Small intestine (tissue), 7 donors: ENCODE results near the gene FBXW11. TPM values are rescaled to one million over a fixed set of nuclear protein-coding genes. Genes with fewer than 3 reads are reported as not detected.

Experiments
- DNase-seq, 2 donors: peaks; one replicate each; pipeline versions ENCODE4 v3.0.0 to v3.0.0-alpha.2; 2013
- FAIRE-seq: peaks from 2 replicates; lab custom pipeline; 2012; peaks lifted over from hg19 to GRCh38; lab: Jason Lieb, UNC
- H3K27ac ChIP-seq, 3 donors: one replicate each; pipeline ENCODE4 v1.5.1; 2013; ENCODE audit warnings: low read length in 2 of 3, mild to moderate bottlenecking in 2 of 3, control low read depth in 1 of 3, inconsistent platforms in 1 of 3, low read depth in 1 of 3, moderate library complexity in 1 of 3
- H3K27me3 ChIP-seq, 3 donors: one replicate each; pipeline ENCODE4 v1.6.1; 2013; ENCODE audit warnings: low read length in 3 of 3, inconsistent platforms in 1 of 3; ENCODE audit not compliant: control insufficient read depth in 3 of 3, insufficient read depth in 3 of 3
- H3K36me3 ChIP-seq, 3 donors: one replicate each; pipeline ENCODE4 v1.6.1; 2013; ENCODE audit warnings: low read length in 3 of 3, inconsistent platforms in 1 of 3, low read depth in 1 of 3, mild to moderate bottlenecking in 1 of 3, moderate library complexity in 1 of 3; ENCODE audit not compliant: control insufficient read depth in 3 of 3, insufficient read depth in 2 of 3
- H3K4me1 ChIP-seq, 3 donors: one replicate each; pipeline ENCODE4 v1.6.1; 2013; ENCODE audit warnings: low read length in 2 of 3, inconsistent platforms in 1 of 3, low read depth in 1 of 3, mild to moderate bottlenecking in 1 of 3, moderate library complexity in 1 of 3; ENCODE audit not compliant: control insufficient read depth in 3 of 3, insufficient read depth in 2 of 3
- H3K4me3 ChIP-seq, 3 donors: one replicate each; pipeline ENCODE4 v1.5.1; 2013; ENCODE audit warnings: low read length in 3 of 3, control low read depth in 1 of 3, inconsistent platforms in 1 of 3, low read depth in 1 of 3, mild to moderate bottlenecking in 1 of 3, moderate library complexity in 1 of 3
- H3K9me3 ChIP-seq, 2 donors: one replicate each; pipeline ENCODE4 v1.6.1; 2013; ENCODE audit warnings: low read depth in 1 of 2, low read length in 1 of 2; ENCODE audit not compliant: control insufficient read depth in 2 of 2, insufficient read depth in 1 of 2
- WGBS, 3 donors: extraction: QIAGEN DNeasy Blood & Tissue Kit; methylation state at CpG; one replicate each; pipeline ENCODE4 v1.1.7; 2013; 5-methylcytosine and 5-hydroxymethylcytosine counted together
- polyA plus RNA-seq, 4 donors: library from polyadenylated mRNA; stranded (reverse) in 3 of 4; unstranded in 1 of 4; fragments of 200-250 nt in 3 of 4; fragments of 120-200 nt in 1 of 4; gene quantifications; one replicate each; pipeline versions ENCODE4 v1.2.1 to v1.2.3, GENCODE V29; 2013
- donor health status: healthy with polysubstance abuse.
- donor health status: control.
- donor health status: control.
- donor health status: Bipolar disorder and iron deficiency.
- donor health status: healthy.

FBXW11 gene
- polyA plus RNA-seq, 4 donors = 12.2 to 37.1 (median 15.8) TPM

GRCh38 chr5:171906703-171907590 is 99.5 kb downstream of the FBXW11 start:
- Histone ChIP-seq H3K4me3 (no peak overlapping the region), H3K27me3 (no peaks in the 10 kb centered on the region), H3K36me3 (peaks cover 0 to 7% (median 3%) of the 10 kb centered on the region in 3 donors), H3K27ac (no peak overlapping the region), H3K9me3 (no peaks in the 10 kb centered on the region), H3K4me1 (no peaks in the 10 kb centered on the region)
- DNase-seq (no peak), FAIRE-seq (no peak)
- WGBS, 3 donors = 60 to 73% (median 66%) methylated on average over 7 of the region's 7 CpGs

GRCh38 chr5:171906066-171906570 is 100.3 kb downstream of the FBXW11 start:
- WGBS, 3 donors = 42 to 52% (median 45%) methylated on average over 4 of the region's 4 CpGs
- H3K27ac ChIP-seq = no peak overlapping the region
- no peak overlapping the region for H3K4me3 ChIP-seq
- H3K27me3 ChIP-seq = no peaks in the 10 kb centered on the region
- no peaks in the 10 kb centered on the region for H3K9me3 ChIP-seq
- DNase-seq = no peak
- H3K36me3 ChIP-seq = peaks cover 0 to 7% (median 3%) of the 10 kb centered on the region in 3 donors
- H3K4me1 ChIP-seq = no peaks in the 10 kb centered on the region
- FAIRE-seq = no peak

GRCh38 chr5:171904886-171905285 is 101.6 kb downstream of the FBXW11 start:
- no peak for FAIRE-seq
- no peaks in the 10 kb centered on the region for H3K27me3 ChIP-seq

GRCh38 chr5:171901764-171902163 is 104.7 kb downstream of the FBXW11 start:
- Histone ChIP-seq H3K27ac (no peak overlapping the region), H3K4me3 (no peak overlapping the region), H3K9me3 (no peaks in the 10 kb centered on the region), H3K4me1 (no peaks in the 10 kb centered on the region), H3K27me3 (no peaks in the 10 kb centered on the region), H3K36me3 (peaks cover 2 to 4% (median 3%) of the 10 kb centered on the region in 3 donors)
- DNase-seq (no peak), FAIRE-seq (no peak)
- WGBS, 3 donors = 97 to 99% (median 97%) methylated on average over 7 of the region's 7 CpGs

More at GRCh38 chr5:171904886-171905285, 101.6 kb downstream of the FBXW11 start:
- Histone ChIP-seq H3K4me1 (no peaks in the 10 kb centered on the region), H3K36me3 (peaks cover 0 to 4% (median under 1%) of the 10 kb centered on the region in 3 donors), H3K27ac (no peak overlapping the region), H3K9me3 (no peaks in the 10 kb centered on the region), H3K4me3 (no peak overlapping the region)
- DNase-seq = no peak

- Histone ChIP-seq H3K27ac (no peak overlapping the region), H3K4me3 (no peak overlapping the region), H3K9me3 (no peaks in the 10 kb centered on the region), H3K36me3 (peaks cover 3 to 5% (median 4%) of the 10 kb centered on the region in 3 donors), H3K4me1 (no peaks in the 10 kb centered on the region), H3K27me3 (no peaks in the 10 kb centered on the region)
- WGBS, 3 donors = 95% methylated on average over 5 of the region's 5 CpGs
- no peak for DNase-seq
- no peak for FAIRE-seq
Observed at GRCh38 chr5:171899792-171900191, 106.6 kb downstream of the FBXW11 start.

GRCh38 chr5:171898879-171899278 is 107.6 kb downstream of the FBXW11 start:
- WGBS, 3 donors = 57 to 75% (median 71%) methylated on average over 1 of the region's 1 CpG
- peaks cover 4 to 5% (median 5%) of the 10 kb centered on the region in 3 donors for H3K36me3 ChIP-seq
- no peak overlapping the region for H3K4me3 ChIP-seq
- no peaks in the 10 kb centered on the region for H3K27me3 ChIP-seq
- no peaks in the 10 kb centered on the region for H3K9me3 ChIP-seq
- no peaks in the 10 kb centered on the region for H3K4me1 ChIP-seq
- no peak for DNase-seq
- no peak for FAIRE-seq
- no peak overlapping the region for H3K27ac ChIP-seq

GRCh38 chr5:171898386-171898785 is 108.1 kb downstream of the FBXW11 start:
- no peak for FAIRE-seq

GRCh38 chr5:171897231-171897630 is 109.2 kb downstream of the FBXW11 start:
- Histone ChIP-seq H3K36me3 (peaks cover 4 to 5% (median 4%) of the 10 kb centered on the region in 3 donors), H3K27me3 (no peaks in the 10 kb centered on the region), H3K4me1 (no peaks in the 10 kb centered on the region), H3K27ac (no peak overlapping the region), H3K4me3 (no peak overlapping the region), H3K9me3 (no peaks in the 10 kb centered on the region)
- FAIRE-seq (no peak), DNase-seq (no peak)
- 77 to 80% (median 79%) methylated on average over 1 of the region's 1 CpG for WGBS, 3 donors

More at GRCh38 chr5:171898386-171898785, 108.1 kb downstream of the FBXW11 start:
- Histone ChIP-seq H3K9me3 (no peaks in the 10 kb centered on the region), H3K27ac (no peak overlapping the region), H3K4me1 (no peaks in the 10 kb centered on the region), H3K4me3 (no peak overlapping the region), H3K36me3 (peaks cover 4 to 5% (median 5%) of the 10 kb centered on the region in 3 donors), H3K27me3 (no peaks in the 10 kb centered on the region)
- WGBS, 3 donors = 95 to 97% (median 96%) methylated on average over 4 of the region's 4 CpGs
- DNase-seq = no peak
